Spleen (tissue), 11 donors: ENCODE measurements around the gene NOD1. TPM values are rescaled to one million over a fixed set of nuclear protein-coding genes. Genes with fewer than 3 reads are reported as not detected.

Experiments
- DNase-seq: peaks from one replicate; pipeline ENCODE4 v3.0.0-alpha.2; 2020
- H3K27ac ChIP-seq, 8 donors: fragments of 200-600 bp; sonication (generic) in 7 of 8; 1 replicate in 4 of 8; 2 replicates in 4 of 8; pipeline versions ENCODE4 v1.5.0 to v1.8.0; 2016 to 2021; ENCODE audit warnings: inconsistent platforms in 4 of 8, mild to moderate bottlenecking in 4 of 8, moderate library complexity in 1 of 8
- H3K27me3 ChIP-seq, 7 donors: fragments of 200-600 bp; sonication (generic) in 6 of 7; replicated peaks in 1 of 7; 1 replicate in 4 of 7; 2 replicates in 3 of 7; pipeline versions ENCODE4 v1.5.0 to v1.8.0; 2016 to 2021; ENCODE audit warnings: inconsistent platforms in 3 of 7, mild to moderate bottlenecking in 1 of 7
- H3K36me3 ChIP-seq, 6 donors: fragments of 200-600 bp; sonication (generic) in 5 of 6; 1 replicate in 4 of 6; 2 replicates in 2 of 6; pipeline versions ENCODE4 v1.5.0 to v1.8.0; 2016 to 2021; ENCODE audit warnings: inconsistent platforms in 2 of 6
- H3K4me1 ChIP-seq, 6 donors: fragments of 200-600 bp; sonication (generic) in 5 of 6; 1 replicate in 3 of 6; 2 replicates in 3 of 6; pipeline versions ENCODE4 v1.5.0 to v1.8.0; 2016 to 2021; ENCODE audit warnings: inconsistent platforms in 3 of 6
- H3K4me3 ChIP-seq, 8 donors: fragments of 200-600 bp; sonication (generic) in 7 of 8; 1 replicate in 4 of 8; 2 replicates in 4 of 8; pipeline versions ENCODE4 v1.5.0 to v1.8.0; 2016 to 2021; ENCODE audit warnings: inconsistent platforms in 4 of 8, mild to moderate bottlenecking in 4 of 8, moderate library complexity in 2 of 8
- H3K9me3 ChIP-seq, 8 donors: fragments of 200-600 bp; sonication (generic) in 7 of 8; 1 replicate in 4 of 8; 2 replicates in 4 of 8; pipeline versions ENCODE4 v1.5.0 to v1.8.0; 2016 to 2021; ENCODE audit warnings: inconsistent platforms in 4 of 8
- POLR2A ChIP-seq, 3 donors: fragments of 450-650 bp; IDR thresholded peaks; one replicate each; pipeline ENCODE4 v1.5.1; 2017; ENCODE audit warnings: antibody characterized with exemption in 3 of 3, mild to moderate bottlenecking in 1 of 3
- POLR2AphosphoS5 ChIP-seq, 3 donors: sonication (generic); formaldehyde crosslinking; IDR thresholded peaks; one replicate each; pipeline ENCODE4 v1.5.1; 2017; ENCODE audit warnings: antibody characterized with exemption in 3 of 3
- WGBS, 5 donors: extraction: QIAGEN DNeasy Blood & Tissue Kit in 3 of 5; methylation state at CpG; one replicate each; pipeline versions ENCODE4 v1.1.5 to v1.1.7; 2013 to 2018; 5-methylcytosine and 5-hydroxymethylcytosine counted together
- intact Hi-C: fragments of 100-400 bp; cut with DNase I; formaldehyde crosslinking; loops from one replicate; pipeline ENCODE4 v1.15.0; 2023; ENCODE audit warnings: low total_unique reads
- polyA plus RNA-seq, 3 donors: library from polyadenylated mRNA; stranded (reverse); fragments of 200-250 nt; gene quantifications; one replicate each; pipeline ENCODE4 v1.2.1, GENCODE V29; 2013
- total RNA-seq, 7 donors: library from RNA; depleted of rRNA in 3 of 7; stranded (reverse); fragments of >200 nt in 3 of 7; fragmentation: NEBNext Ultra II Directional in 4 of 7; extraction: Animal tissue kit (Norgen Biotek cat#: 25700) in 4 of 7; gene quantifications; one replicate each; pipeline versions ENCODE4 v1.1.0 to v1.2.1, GENCODE V29; 2016 to 2021
- TF ChIP-seq, protein P1 (sequence below), 11 experiments: fragments of 200-600 bp in 7 of 11; fragments of 450-650 bp in 4 of 11; sonication (generic) in 4 of 11; IDR thresholded peaks in 8 of 11; conservative IDR thresholded peaks in 3 of 11; 1 replicate in 7 of 11; 2 replicates in 4 of 11; pipeline versions ENCODE4 v1.4.0 to v1.8.0; 2016 to 2021; ENCODE audit warnings: antibody characterized with exemption in 11 of 11, inconsistent platforms in 4 of 11, mild to moderate bottlenecking in 1 of 11
- donor health status: healthy with polysubstance abuse.
- donor health status: DM: no; HTN: no; CAD: no; lungs with moderate emphysema.
- donor health status: DM: no; HTN: no; CAD: no.
- donor health status: Bipolar disorder and iron deficiency.
- donor health status: healthy.
- donor health status: DM: no; HTN: no; CAD: no.
- donor health status: DM: yes; HTN: yes; CAD: no.

NOD1 gene
- total and polyA plus RNA-seq, 10 donors, result 11.0 to 40.8 (median 33.5) TPM

DNA sequence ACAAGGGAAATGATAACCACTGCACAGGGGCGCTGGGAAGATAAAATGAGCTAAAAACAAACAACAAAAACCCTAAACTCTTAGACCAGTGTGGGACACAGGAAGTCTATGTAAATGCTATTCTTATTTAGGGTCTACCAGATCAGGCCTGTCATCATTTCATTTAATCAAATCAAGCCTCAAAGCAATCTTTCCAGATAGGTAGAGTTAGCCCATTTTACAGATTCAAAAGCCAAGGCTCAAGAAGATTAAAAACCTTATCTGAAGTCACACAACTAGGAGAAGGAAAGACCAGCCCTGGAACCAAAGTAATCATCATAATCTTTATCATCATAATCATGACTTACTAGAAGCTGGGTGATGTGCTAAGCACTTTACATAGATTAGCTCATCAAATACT lies 4.7 kb downstream of the NOD1 start:
- WGBS, 5 donors, result 74 to 96% (median 82%) methylated on average over 1 of the region's 1 CpG
- Histone ChIP-seq H3K36me3 (peaks cover 0 to 11% (median 0%) of the 10 kb centered on the region in 6 donors), H3K9me3 (no peaks in the 10 kb centered on the region), H3K4me1 (peaks cover 56 to 97% (median 89%) of the 10 kb centered on the region in 6 donors), H3K4me3 (no peak overlapping the region), H3K27ac (peak overlapping the region in 5 of 8 donors; percentile 6 to 95 (median 37)), H3K27me3 (no peaks in the 10 kb centered on the region)
- no peak for DNase-seq
- TF ChIP-seq, protein P1, sequence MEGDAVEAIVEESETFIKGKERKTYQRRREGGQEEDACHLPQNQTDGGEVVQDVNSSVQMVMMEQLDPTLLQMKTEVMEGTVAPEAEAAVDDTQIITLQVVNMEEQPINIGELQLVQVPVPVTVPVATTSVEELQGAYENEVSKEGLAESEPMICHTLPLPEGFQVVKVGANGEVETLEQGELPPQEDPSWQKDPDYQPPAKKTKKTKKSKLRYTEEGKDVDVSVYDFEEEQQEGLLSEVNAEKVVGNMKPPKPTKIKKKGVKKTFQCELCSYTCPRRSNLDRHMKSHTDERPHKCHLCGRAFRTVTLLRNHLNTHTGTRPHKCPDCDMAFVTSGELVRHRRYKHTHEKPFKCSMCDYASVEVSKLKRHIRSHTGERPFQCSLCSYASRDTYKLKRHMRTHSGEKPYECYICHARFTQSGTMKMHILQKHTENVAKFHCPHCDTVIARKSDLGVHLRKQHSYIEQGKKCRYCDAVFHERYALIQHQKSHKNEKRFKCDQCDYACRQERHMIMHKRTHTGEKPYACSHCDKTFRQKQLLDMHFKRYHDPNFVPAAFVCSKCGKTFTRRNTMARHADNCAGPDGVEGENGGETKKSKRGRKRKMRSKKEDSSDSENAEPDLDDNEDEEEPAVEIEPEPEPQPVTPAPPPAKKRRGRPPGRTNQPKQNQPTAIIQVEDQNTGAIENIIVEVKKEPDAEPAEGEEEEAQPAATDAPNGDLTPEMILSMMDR (IDR thresholded peaks at IDR 0.05 in 8 of 11, conservative IDR thresholded peaks at IDR 0.05 in 3 of 11), result no peak
- TF ChIP-seq POLR2A (IDR thresholded peaks at IDR 0.05), result no peak
- no peak for TF ChIP-seq POLR2AphosphoS5 (IDR thresholded peaks at IDR 0.05)
- intact Hi-C loops, result no loop called here

DNA sequence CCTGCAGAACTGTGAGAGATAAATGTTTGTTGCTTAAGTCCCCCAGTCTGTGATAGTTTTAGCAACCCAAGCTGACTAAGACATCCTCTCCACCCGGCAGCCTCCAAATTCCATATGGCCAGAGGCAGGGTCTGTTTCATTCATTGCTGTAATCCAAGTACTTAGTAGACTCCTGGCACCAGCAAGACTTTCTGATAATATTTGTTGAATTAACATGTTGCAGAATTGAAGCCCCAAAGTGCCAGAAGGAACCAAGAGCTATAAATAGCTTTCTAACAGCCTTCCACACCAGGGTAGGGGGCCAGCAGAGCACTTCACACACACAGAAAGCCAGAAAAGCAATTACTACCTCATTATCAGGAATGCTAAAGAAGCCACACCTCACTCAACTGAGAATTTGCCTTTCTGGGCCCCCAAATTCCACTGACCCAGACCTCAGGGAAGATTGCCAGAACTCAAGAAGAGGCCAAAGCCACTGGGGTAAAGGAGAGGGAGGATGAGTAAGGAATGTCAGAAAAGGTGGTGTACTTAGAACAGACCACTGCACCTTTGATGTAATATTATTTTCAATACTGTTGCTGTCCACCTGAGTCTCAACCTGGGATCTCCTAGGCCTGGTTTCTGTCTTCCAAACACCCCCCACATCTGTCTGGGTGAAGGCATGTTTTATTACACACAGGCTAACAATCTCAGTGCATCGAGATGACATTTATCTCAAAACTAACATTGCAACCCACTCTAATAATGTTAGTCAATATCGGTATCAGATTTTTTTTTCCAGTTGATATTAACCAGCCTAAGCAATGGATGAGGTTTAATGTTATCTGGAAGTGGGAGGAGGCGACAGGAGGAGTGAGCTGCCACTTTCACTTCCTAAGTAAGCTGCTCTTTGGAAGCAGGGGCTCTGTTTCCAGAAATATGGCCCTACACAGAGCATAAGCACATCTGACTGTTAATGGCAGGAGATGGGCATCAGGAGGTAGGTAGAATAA lies 5.5 kb downstream of the NOD1 start:
- peaks cover 0 to 11% (median 0%) of the 10 kb centered on the region in 6 donors for H3K36me3 ChIP-seq
- H3K4me3 ChIP-seq, result no peak overlapping the region
- TF ChIP-seq POLR2AphosphoS5 (IDR thresholded peaks at IDR 0.05) (no peak), POLR2A (IDR thresholded peaks at IDR 0.05) (no peak)
- TF ChIP-seq, protein P1 (IDR thresholded peaks at IDR 0.05 in 8 of 11, conservative IDR thresholded peaks at IDR 0.05 in 3 of 11), result no peak
- H3K27me3 ChIP-seq, result no peaks in the 10 kb centered on the region
- 72 to 75% (median 74%) methylated on average over 4 of the region's 4 CpGs for WGBS, 5 donors
- intact Hi-C loops, result no loop called here
- H3K4me1 ChIP-seq, result peaks cover 60 to 100% (median 95%) of the 10 kb centered on the region in 6 donors
- H3K27ac ChIP-seq, result peak overlapping the region in 5 of 8 donors; percentile 6 to 92 (median 78)
- no peaks in the 10 kb centered on the region for H3K9me3 ChIP-seq
- no peak for DNase-seq

DNA sequence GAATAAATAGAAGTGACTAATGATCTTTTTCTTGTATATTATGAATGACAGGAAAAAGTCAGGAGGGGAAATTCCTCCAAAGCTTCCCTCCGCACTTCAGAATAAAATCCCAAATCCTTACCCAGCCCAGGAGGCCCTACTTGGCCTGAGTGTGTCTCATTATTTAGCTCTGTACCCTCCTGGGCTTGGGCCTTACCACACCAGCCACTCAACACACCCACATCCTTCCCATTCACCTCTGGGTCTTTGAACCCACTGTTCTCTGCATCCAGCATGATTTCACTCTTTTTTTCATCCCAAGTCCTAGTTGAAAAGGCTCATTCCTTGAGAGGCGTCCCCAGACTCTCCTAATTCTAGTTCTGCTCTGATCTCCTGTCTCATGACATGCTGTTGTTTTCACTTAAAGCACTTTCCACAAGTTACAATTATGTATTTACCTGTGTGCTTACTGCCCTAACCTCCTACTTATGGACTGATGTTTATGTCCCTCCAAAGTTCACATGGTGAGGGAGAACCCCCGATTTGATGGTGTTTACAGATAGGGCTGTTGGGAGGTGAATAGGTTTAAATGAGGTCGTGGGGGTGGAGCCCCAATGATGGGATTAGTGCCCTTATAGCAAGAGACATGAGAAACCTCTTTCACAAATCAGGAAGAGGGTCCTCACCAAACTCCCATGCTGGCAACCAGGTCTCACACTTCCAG lies 6.4 kb downstream of the NOD1 start:
- 67 to 88% (median 85%) methylated on average over 4 of the region's 4 CpGs for WGBS, 5 donors
- no peaks in the 10 kb centered on the region for H3K27me3 ChIP-seq
- H3K4me1 ChIP-seq, result peaks cover 60 to 100% (median 94%) of the 10 kb centered on the region in 6 donors
- H3K27ac ChIP-seq, result peak overlapping the region in 7 of 8 donors; percentile 21 to 92 (median 78)
- H3K4me3 ChIP-seq, result no peak overlapping the region
- peaks cover 0 to 11% (median 0%) of the 10 kb centered on the region in 6 donors for H3K36me3 ChIP-seq
- no peaks in the 10 kb centered on the region for H3K9me3 ChIP-seq
- no peak for TF ChIP-seq POLR2A (IDR thresholded peaks at IDR 0.05)
- no peak for TF ChIP-seq POLR2AphosphoS5 (IDR thresholded peaks at IDR 0.05)
- TF ChIP-seq, protein P1 (IDR thresholded peaks at IDR 0.05 in 8 of 11, conservative IDR thresholded peaks at IDR 0.05 in 3 of 11), result no peak
- intact Hi-C loops, result no loop called here
- DNase-seq, result no peak
